HG03066 (cell line): ENCODE results near the gene KCNQ1.

Experiments
- ATAC-seq: cut with Tn5 transposase; IDR thresholded peaks from one replicate; pipeline ENCODE4 v1.9.1; 2021; ENCODE audit warnings: low read depth; ENCODE audit not compliant: unreplicated experiment

Gene KCNQ1

DNA sequence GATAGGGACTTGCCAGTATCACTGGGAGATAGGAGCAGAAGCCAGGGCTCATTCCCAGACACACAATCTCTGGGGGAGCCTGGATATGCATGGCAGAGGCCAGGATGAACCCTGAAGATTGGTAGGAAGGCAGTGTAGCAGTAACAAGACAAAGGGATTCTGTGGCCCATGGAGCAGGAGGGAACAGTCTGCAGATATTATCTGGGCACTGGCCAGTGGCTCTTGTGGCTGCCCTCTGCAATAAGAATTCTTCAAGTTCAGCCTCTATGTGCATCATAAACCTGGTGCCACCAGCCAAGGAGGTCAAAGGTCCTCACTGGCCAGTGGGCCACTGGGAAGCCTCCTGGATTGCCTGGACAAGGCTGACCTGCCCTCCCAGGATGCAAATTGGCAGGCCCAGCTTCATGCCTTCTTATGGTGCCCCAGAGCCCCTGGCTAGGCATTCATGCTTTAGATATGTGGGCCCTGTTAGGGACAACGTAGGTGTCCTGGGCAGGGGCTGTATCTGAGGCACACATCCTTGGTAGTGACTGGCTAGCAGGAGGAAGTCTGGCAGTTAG lies 225.8 kb downstream of the KCNQ1 start:
- ATAC-seq: no peak

DNA sequence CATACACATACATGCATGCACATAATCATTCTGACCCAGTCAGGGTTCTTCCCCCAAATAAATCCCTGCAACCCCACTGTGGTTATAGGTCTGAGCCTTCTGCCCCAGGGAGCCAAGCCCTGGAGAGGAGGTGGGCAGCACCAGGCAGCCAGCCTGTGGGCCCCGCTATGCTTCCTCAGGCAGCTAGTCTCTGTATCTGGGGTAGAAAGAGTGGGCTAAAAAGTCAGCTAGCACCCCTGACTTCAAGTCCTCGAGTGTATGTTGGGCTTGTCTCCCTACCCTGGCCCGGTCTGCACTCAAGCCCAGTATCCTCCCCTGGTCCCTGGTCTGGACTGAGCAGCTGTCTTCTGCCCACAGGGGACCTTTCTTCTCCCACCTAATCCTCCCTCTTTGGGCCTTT lies 226.9 kb downstream of the KCNQ1 start:
- no peak for ATAC-seq

DNA sequence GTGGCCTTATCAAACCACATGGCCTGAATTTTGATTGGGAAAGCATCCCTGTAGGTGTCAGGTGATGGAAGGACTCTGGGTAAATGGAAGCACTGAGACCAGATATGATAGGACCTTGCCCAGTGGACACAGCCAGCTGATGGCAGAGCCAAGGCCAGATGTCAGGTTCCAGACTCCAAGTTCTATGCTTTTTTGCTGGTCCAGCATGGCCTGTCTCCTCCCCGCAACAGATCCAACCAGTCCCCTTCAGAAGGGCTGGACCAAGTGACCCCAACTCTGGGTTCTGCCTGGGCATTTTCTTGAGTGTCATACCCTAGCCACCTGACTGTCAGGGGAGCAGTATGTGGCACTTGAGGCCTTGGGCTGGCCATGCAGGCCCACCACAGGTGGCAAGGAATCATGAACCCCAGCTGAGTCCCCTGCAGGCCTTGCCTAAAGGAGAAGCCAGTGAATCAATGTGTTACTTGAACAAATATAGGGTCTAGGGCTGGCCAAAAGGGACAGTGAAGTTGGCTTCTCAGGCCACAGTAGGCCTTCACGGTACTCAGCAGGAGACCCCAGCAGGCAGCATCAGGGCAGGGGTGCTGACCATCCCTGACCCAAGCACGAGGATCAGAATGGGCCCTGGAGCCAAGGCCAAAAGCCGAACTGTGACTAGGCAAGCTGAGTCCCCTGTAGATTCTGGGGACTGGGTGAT lies 227.9 kb downstream of the KCNQ1 start:
- ATAC-seq: no peak

DNA sequence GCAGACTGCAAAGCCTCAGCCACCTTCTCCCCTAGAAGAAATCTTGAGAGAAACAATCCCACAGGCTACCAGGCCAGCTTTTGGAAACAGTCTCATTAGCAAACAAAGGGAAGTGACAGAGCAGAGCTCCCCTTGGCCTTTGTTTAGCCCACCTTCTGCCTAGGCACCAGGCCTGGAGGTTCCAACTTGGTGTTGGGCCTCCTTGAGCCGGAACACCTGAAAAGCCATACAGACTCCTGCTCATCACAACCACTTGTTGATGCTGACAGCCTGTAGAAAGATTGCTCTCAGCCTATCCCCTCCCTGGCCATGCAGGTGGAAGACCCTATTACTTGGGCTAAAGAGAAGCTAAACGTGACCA lies 228.4 kb downstream of the KCNQ1 start:
- ATAC-seq: no peak

DNA sequence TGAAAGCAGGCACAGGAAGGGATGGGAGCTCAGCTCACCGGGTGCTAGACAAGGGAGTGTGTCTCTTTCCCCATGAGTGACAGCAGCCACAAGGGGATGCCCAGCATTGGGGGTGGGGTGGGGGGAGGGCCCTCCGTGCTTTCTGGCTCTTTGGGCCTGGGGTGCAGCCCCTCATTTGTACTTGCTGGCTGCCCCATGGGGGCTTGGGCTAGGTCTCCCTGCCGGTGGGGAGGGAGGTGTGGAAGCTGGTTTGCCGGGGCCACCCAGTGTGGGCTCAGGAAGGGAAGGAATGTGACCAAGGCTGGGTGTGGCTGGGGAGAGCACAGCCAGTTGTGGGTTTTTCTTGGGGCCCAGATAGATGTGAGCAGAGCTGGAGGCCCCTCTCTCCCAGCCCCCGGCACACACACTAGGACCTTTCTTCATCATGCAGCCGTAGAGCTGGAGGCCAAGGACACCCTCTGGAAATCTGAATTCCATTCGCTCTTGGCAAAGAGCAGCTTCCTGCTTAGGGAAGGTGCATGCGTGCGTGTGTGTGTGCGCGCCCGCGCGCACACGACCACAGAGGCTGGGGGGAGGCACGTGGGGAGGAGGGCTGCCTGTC lies 229.2 kb downstream of the KCNQ1 start:
- no peak for ATAC-seq

DNA sequence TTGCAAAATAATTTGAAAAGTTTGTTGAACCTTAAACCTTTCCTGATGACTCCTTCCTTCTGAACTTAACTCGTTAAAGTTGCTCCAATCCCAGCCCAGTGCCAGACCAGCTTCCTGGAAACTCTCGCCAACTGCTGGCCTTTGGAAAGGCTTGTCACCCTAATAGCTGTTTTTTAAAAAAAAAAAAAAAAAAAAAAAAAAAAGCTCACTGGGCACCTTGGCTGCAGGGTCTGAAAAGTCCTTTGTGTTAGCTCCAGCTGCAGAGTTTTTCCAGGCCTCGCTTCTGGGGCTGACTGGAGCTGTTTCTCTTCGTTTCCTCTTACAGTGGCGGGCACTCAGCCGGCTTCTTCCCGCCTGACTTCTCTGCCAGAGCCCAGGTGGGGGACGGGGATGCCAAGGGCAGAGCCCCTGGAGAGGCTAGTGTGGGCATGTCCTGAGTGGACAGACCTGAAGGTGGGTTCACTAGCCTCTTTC lies 229.9 kb downstream of the KCNQ1 start:
- no peak for ATAC-seq

DNA sequence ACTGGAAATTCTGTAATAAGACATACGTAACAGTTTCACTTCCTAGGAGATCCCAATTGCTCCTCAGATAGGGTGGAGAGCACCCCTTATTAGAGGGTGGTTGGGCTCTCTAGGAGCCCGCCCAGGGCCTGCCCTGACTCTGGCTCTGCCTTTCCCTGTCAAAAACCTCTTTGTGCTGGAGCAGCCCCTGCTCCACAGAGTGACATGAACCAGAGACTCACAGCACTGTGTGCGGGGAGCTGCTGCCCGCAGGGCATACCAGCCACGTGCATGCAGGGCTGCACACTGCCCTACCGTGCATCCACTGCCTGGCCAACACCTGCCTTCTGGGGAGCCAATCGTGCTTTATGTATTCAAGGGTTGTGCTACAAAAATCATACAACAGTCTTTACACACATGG lies 230.7 kb downstream of the KCNQ1 start:
- no peak for ATAC-seq

DNA sequence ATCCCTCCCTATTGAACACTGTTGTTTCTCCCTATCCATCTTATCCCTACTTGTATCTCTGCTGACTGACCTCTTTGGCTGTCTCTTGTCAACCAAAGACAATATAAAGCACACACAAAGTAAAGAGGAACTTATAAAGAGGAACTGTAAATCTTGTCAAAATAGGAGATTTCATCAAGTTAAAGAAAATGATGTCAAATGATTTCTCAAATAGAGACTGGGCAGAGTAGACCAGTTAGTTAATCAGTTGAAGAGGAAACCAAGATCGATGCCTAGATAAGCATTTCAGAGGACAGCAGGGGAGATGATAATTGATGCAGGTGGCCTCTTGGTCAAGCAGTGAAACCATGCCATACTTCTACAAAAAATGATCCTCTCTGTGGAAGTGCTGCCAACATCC lies 232.3 kb downstream of the KCNQ1 start:
- no peak for ATAC-seq

DNA sequence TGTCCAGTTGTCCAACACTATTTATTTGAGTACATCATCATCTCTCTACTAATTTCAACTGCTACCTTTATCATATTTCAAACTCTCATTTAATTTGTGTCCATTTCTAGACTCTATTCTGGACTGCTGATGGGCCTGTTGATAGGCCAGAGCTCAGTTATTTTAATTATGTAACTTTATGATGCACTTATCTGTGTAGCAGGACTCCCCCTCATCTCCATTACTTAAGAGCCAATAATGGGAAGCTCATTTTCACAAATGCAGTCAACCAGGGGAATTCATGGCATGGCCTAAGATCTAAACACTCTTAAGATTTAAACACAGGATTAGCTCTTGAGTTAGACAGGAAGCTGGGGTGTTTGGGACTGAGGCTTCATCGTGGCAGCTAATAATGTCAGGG lies 233.6 kb downstream of the KCNQ1 start:
- ATAC-seq: no peak

DNA sequence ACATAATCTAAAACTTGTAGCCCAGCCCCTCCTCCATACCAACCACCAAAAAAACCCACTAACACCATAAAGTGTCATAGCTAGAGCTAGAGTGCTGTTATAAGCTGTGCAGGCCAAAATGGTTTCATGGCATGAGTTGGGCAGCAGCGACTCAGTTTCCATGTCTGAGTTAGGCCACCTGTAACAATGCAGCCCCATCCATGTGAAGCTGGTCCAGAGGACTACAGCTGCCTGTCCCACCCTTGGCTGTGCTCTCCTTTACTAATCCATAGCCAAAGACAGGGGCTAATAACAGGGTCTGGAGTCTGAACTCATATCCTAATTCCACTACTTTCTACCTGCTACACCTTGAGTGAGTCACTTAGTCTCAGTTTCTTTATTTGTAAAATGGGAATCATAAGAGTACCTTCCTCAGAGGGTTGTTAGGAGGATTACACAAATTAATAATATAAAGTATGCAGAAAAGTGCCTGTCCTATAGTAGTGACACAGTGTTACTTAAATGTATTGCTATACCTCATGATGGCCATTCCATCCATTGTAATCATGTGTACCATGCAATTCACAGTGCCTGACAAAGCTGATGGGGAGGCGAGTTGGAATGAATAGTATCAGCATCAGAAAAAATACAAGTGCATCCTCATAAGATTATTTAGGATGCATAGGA lies 234.3 kb downstream of the KCNQ1 start:
- ATAC-seq: no peak

DNA sequence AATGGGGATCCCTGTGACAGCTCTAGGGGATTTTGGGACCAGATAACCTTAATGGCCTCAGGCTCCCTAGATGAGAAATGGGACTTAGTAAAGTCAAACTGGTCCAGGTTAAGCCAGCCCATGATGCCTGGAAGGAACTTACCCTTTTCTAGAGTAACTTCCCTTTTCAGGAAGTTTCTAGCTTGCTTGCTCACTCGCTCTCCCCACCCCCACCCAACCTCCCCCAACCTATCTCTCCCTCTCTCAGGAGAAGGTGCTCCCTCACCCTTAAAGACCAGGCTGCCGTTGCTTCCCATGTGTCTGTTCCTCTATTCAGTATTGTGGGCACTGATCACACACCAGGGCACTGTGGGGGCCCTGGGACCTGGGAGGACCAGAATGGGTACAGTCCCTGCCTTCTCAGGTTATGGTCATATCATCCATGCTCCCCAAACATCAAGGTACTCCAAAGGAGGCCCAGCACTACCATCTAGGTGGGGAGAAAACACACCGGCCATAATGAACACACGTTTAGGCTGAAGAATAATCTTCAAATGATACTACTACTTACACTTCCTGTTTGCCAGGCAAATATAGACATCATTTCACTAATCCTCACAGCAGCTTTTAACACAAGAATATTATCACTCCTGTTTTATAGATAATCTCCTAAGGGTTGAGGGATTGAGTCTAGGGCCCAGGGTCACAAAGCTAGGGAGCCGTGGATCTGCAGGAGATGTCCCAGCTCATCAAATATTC lies 236.8 kb downstream of the KCNQ1 start:
- no peak for ATAC-seq

DNA sequence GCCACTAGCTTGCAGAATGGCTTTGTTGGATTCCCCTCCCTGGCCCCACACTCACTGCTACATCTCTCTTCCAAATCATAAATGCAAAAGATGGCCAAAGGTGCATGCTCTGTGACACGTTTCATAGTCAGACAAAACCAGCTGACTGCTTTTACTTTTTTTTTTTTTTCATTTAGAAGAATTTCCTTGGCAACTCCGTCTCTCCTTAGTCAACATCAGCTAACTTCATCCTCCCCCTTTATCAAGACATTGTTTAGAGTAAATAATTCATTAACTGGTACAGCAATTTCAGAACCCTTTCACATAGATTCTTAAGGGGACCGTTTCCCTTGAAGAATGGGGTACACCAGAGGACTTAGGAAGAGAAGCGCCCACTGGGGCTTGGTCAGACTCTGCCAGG lies 239.0 kb downstream of the KCNQ1 start:
- no peak for ATAC-seq

DNA sequence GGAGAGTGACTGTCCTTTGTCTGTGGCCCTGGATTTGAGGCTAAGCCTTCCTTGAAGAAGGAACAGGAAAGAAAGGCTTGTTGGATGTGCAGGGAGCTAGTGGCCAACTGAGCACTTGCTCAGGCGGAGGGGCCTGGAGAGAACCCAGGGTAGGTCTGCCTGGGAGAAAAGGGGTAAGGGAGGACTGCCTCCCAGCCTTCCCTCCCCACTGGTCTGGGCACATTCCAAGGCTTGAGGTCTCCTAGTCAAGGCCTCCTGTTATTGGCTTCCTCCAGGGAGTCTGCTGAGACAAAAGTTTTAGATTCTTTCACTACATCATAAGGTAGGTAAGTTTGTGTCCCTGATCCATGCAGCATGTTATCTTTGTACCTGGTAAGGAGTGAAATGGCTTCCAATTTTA lies 239.8 kb downstream of the KCNQ1 start:
- no peak for ATAC-seq

DNA sequence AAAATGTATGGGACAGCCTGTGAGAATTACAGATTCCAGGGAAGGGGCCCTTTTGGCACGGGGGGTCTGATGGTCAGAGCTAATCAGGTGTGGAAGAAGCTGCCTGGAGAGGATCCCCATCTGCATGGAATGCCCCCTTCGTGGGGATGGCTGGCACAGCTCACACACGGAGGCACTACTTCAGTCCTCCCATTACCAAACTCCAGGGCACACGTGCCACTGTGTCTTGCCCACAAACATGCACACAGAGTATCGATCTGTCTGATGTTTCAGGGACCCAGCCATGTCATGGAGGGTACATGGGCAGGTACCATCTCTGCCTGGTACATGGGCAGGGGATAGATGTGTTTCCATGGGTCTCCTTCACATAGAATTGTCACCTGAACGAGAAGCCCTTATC lies 240.2 kb downstream of the KCNQ1 start:
- ATAC-seq: no peak

DNA sequence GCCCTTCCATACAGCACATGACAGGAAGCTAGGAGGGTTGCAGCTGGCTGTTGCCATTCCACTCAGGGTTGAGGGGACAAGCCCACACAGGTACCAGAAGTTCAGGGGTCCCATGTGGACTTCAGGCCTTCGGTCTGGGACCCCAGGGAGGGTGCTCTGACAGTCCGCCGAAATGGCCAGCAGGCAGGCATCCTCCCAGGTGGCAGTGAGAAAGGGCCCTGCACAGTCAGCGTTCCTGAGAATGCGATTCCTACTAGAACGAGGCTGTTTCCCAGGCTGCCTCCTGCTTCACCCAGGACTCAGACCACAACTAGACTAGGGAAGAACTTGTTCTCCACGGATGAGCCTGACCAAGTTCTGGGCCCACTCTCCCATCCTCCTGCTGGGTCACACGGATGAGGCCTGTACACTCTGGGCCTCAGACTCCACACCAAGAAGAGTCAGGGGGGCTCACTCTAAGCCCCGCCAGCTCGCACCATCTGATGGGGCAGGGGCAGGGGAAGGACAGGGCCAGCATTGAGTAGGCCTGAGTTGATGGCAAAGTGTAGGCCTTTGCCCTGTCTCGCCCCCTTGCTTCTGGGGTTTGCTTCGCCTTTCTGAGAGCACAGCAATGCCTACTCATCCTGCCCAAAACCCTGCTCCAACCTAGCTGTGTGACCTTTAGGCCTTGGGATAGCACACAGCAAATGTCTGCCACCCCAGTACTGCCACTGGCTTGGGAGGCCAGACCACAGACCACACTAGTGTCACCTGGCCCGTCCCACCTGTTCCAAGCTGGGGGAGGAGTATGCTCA lies 241.0 kb downstream of the KCNQ1 start:
- no peak for ATAC-seq

DNA sequence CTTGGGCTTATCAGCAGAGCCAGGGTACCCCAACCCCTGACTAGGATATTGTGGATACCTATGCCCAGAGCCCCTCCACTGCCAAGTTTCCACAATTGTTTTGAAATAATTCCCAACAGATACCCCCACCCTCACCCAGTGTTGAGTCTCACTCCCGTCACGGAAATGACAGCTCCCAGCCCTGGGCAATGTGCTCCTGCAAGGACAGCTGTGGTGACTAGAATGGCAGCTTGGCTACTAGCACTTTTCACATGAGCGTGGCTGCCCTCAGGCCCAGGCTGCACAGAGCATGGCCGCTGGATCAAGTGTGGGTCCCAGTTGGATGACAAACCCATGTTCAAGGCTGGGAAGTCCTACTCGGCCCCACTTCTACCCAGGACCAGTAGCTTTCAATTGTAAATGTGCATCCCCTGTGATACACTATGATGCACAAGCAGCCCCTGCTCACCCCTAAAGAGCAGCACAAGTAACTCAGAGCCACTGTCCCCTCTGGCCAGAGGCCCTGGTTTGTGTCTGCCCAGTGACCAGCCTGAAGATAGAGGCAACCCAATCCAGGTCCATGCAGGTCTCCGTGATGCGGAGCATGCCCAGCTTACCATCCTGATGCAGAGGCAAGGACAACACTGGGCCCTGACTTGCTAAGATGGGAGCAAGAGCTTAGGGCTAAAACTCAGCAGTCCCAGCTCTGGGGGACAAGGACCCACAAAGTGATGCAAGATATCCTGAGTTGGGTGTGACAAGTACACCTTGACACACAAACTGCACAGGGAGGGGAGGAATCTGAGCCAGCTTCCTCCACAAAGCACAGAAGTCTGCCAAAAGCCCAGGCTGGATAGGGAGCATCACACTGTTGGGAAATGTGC lies 241.8 kb downstream of the KCNQ1 start:
- no peak for ATAC-seq

DNA sequence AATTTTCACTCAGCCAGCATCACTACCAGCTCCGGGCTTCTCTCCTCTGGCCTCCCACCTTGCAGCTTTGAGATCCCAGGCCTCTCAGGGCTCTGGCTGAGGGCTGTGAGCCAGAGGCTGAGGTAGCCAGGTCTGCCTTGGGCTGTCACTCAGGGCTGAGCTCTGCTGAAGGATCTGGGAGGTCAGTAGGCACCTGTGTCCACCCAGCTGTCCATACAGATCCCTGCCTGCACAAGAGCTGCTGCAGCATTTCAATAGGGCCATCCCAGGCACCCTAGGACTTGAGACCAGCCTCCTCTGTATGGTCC lies 242.4 kb downstream of the KCNQ1 start:
- no peak for ATAC-seq

DNA sequence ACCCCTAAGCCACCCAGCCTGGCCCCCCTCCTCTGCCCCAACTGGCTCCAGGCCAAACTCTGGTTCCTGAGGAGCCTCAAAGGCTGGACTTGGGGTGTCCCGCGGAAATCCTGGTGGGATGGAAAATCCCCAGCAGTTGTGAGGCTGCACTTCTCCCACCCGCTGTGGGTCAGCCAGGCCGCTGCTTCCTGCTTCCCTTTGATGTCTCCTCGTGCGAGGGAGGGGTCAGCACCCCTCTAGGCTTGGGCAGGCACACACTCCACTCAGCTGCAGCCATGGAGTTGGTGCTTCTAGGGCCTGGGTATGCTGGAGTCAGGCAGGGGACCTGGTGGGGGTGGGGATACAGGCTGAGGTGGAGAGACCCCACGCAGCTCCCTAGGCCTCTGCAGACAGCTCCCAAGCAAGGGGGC lies 243.0 kb downstream of the KCNQ1 start:
- ATAC-seq: no peak

DNA sequence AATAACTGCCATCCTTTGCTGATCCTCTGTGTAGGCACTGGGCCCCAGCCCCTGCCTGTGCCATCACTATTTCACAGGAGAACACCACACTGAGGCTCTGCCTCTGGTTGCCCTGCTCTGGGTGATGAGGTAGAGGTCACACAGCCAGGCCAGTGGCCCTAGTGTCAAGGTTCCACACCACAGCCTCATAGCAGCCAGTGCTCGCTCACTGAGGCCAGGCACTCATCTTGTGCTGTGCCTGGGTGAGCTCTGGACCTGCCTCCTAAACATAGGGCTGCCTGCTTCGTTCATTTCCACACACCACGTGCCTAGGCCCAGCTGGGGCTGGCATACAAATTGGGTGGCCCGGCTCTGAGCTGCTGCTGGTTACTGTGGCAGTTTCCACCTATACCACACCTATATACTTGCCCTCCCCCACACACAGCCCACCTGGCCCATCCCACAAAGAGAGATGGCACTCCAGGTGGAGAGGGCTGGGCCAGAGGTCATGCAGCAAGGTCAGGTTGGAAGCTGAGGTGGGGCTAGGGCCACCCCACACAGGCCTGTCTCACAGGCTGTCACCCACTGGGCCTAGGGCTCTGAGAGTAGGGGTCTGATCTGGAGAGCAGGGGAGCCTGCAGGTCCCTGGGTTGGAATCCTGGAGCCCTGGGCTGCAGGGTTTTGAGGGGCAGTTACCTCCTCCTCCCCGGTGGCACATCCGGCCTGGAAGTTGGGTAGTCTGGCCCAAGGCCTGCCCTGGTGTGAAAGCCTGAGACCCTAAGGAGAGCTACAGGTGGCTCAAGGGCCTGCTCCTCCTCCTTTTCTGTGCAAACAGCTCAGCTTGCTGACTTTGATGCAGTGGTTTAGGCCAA lies 243.8 kb downstream of the KCNQ1 start:
- ATAC-seq: no peak
